Astrocyte (in vitro differentiated cells and primary cell): ENCODE measurements around the gene IPO11.

Experiments used
- CTCF ChIP-seq: IDR thresholded peaks from 2 replicates; pipeline ENCODE4 v1.5.1; 2011; ENCODE audit warnings: low read depth, mild to moderate bottlenecking, inconsistent platforms, low read length, moderate library complexity; ENCODE audit not compliant: insufficient read depth
- EZH2 ChIP-seq: IDR thresholded peaks from 2 replicates; pipeline ENCODE4 v1.6.1; 2012; ENCODE audit warnings: mild to moderate bottlenecking, low read length, inconsistent platforms; ENCODE audit not compliant: insufficient read depth

- TF ChIP-seq CTCF: no peak
- no peak for TF ChIP-seq EZH2
Observed at GRCh38 chr5:62661126-62661525, 248.6 kb downstream of the IPO11 start.
